ENCODE results near the gene DLL4. TPM values are rescaled to one million over a fixed set of nuclear protein-coding genes. Genes with fewer than 3 reads are reported as not detected.

The DLL4 gene
- polyA plus RNA-seq, 1 donor from 2014 or later: 2.2 TPM

DNA sequence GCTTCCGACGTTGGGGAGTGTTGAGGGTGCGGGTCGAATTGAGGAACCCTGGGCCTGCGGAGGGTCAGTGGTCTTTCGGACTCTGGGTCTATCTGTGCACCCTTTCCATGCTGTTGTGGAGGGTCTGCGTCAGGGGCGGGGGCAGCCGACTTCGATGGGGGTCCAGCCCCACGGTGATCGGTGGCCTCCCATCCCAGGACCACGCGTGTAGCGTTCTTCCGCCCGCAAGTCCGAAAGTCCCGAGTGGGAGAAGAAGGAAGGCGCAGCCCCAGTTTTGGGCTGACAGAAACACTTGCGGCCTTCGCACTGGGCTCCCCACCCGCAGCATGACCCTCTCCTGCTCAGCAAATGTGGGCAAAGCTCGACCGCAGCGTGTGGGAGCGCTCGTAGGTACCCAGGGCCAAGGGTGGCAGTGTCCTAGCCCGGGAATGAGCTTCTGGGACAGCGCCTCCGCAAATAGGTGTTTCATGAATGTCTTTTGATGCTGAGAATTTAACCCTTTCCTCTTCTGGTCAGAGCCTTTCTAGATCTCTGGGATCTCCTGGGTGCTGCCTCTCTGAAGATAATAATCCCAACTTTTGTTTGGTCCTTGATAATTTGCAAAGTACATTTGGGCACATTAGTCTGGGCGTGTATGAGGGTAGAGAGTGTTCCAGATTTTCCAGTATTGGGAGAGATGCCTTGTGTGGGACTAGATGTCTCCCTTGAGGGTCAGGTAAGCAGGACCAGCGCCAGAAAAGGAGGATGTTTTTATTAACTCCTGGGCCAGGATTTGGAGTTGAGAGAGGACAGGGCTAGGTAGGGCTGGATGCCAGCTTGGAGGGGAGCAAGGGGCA is 2.3 kb upstream of the DLL4 start:
- Histone ChIP-seq H3K9me2 (ENCODE audit: insufficient read depth, low read length) (no peaks in the 10 kb centered on the region), H3K36me3 (ENCODE audit: insufficient read depth, low read length) (no peaks in the 10 kb centered on the region), H3K4me3 (ENCODE audit: low read length) (peak overlapping the region; percentile 61), H3K4me2 (ENCODE audit: low read length) (no peak overlapping the region), H3K27me3 (ENCODE audit: insufficient read depth, low read depth, low read length) (peaks cover 94% of the 10 kb centered on the region), H3F3A (ENCODE audit: insufficient read depth, low read length, poor library complexity, severe bottlenecking) (peaks cover 3% of the 10 kb centered on the region), H2AFZ (ENCODE audit: low read depth, low read length) (no peak overlapping the region), H3K27ac (ENCODE audit: low read length) (no peak overlapping the region), H3K9me3 (ENCODE audit: low read length) (no peaks in the 10 kb centered on the region), H4K20me1 (ENCODE audit: insufficient read depth) (no peaks in the 10 kb centered on the region), H3K9ac (ENCODE audit: low read length) (no peak overlapping the region), H3K79me2 (replicated peaks; ENCODE audit: insufficient read depth, low read length) (no peaks in the 10 kb centered on the region)
- TF ChIP-seq, protein P1, sequence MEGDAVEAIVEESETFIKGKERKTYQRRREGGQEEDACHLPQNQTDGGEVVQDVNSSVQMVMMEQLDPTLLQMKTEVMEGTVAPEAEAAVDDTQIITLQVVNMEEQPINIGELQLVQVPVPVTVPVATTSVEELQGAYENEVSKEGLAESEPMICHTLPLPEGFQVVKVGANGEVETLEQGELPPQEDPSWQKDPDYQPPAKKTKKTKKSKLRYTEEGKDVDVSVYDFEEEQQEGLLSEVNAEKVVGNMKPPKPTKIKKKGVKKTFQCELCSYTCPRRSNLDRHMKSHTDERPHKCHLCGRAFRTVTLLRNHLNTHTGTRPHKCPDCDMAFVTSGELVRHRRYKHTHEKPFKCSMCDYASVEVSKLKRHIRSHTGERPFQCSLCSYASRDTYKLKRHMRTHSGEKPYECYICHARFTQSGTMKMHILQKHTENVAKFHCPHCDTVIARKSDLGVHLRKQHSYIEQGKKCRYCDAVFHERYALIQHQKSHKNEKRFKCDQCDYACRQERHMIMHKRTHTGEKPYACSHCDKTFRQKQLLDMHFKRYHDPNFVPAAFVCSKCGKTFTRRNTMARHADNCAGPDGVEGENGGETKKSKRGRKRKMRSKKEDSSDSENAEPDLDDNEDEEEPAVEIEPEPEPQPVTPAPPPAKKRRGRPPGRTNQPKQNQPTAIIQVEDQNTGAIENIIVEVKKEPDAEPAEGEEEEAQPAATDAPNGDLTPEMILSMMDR (IDR thresholded peaks at IDR 0.05; ENCODE audit: poor library complexity, severe bottlenecking): no peak
- TF ChIP-seq EP300 (conservative IDR thresholded peaks at IDR 0.05; ENCODE audit: poor library complexity, severe bottlenecking) (no peak), RAD21 (conservative IDR thresholded peaks at IDR 0.05) (no peak), TAF1 (IDR thresholded peaks at IDR 0.05; ENCODE audit: low read depth) (no peak), POLR2AphosphoS5 (IDR thresholded peaks at IDR 0.05) (no peak), MXI1 (conservative IDR thresholded peaks at IDR 0.05; ENCODE audit: poor library complexity, severe bottlenecking) (no peak), SMC3 (conservative IDR thresholded peaks at IDR 0.05; ENCODE audit: poor library complexity) (no peak), EZH2 (IDR thresholded peaks at IDR 0.05; ENCODE audit: borderline replicate concordance, insufficient read depth, low read length, poor library complexity, severe bottlenecking) (no peak)
- TF ChIP-seq, protein P2, sequence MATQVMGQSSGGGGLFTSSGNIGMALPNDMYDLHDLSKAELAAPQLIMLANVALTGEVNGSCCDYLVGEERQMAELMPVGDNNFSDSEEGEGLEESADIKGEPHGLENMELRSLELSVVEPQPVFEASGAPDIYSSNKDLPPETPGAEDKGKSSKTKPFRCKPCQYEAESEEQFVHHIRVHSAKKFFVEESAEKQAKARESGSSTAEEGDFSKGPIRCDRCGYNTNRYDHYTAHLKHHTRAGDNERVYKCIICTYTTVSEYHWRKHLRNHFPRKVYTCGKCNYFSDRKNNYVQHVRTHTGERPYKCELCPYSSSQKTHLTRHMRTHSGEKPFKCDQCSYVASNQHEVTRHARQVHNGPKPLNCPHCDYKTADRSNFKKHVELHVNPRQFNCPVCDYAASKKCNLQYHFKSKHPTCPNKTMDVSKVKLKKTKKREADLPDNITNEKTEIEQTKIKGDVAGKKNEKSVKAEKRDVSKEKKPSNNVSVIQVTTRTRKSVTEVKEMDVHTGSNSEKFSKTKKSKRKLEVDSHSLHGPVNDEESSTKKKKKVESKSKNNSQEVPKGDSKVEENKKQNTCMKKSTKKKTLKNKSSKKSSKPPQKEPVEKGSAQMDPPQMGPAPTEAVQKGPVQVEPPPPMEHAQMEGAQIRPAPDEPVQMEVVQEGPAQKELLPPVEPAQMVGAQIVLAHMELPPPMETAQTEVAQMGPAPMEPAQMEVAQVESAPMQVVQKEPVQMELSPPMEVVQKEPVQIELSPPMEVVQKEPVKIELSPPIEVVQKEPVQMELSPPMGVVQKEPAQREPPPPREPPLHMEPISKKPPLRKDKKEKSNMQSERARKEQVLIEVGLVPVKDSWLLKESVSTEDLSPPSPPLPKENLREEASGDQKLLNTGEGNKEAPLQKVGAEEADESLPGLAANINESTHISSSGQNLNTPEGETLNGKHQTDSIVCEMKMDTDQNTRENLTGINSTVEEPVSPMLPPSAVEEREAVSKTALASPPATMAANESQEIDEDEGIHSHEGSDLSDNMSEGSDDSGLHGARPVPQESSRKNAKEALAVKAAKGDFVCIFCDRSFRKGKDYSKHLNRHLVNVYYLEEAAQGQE (IDR thresholded peaks at IDR 0.05; ENCODE audit: borderline replicate concordance): no peak

DNA sequence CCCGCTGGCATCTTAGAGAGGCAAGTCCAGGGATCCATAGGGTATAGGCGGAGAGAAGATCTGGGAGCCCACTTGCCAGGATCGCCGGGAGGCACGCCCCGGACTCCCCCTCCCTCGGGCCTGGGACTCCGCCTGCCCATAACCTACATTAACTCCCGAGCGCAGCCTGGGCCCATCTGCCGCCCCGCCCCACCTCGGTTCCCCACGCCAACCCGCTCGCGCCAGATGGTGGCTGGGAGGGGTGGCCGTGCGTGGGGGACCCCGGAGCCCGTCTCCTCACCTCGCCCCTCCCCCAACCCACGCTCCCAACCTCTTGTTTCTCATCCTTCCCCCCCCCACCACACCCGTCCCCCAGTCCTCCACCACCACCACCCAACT is 1.7 kb upstream of the DLL4 start:
- no peak overlapping the region for H2AFZ ChIP-seq (ENCODE audit: low read depth, low read length)
- H3K4me2 ChIP-seq (ENCODE audit: low read length): no peak overlapping the region

More for the DNA sequence above, 1.7 kb upstream of the DLL4 start:
- Histone ChIP-seq H4K20me1 (ENCODE audit: insufficient read depth) (no peaks in the 10 kb centered on the region), H3K27ac (ENCODE audit: low read length) (no peak overlapping the region), H3F3A (ENCODE audit: insufficient read depth, low read length, poor library complexity, severe bottlenecking) (peaks cover 3% of the 10 kb centered on the region), H3K4me3 (ENCODE audit: low read length) (peak overlapping the region; percentile 80), H3K9me3 (ENCODE audit: low read length) (no peaks in the 10 kb centered on the region), H3K27me3 (ENCODE audit: insufficient read depth, low read depth, low read length) (peaks cover 98% of the 10 kb centered on the region), H3K36me3 (ENCODE audit: insufficient read depth, low read length) (no peaks in the 10 kb centered on the region), H3K9ac (ENCODE audit: low read length) (no peak overlapping the region), H3K9me2 (ENCODE audit: insufficient read depth, low read length) (no peaks in the 10 kb centered on the region), H3K79me2 (replicated peaks; ENCODE audit: insufficient read depth, low read length) (no peaks in the 10 kb centered on the region)
- TF ChIP-seq RAD21 (conservative IDR thresholded peaks at IDR 0.05) (no peak), MXI1 (conservative IDR thresholded peaks at IDR 0.05; ENCODE audit: poor library complexity, severe bottlenecking) (no peak), EZH2 (IDR thresholded peaks at IDR 0.05; ENCODE audit: borderline replicate concordance, insufficient read depth, low read length, poor library complexity, severe bottlenecking) (peak; percentile 54), EP300 (conservative IDR thresholded peaks at IDR 0.05; ENCODE audit: poor library complexity, severe bottlenecking) (no peak)

Measured in neural cell (in vitro differentiated cells).